AG04450 (cell line): ENCODE measurements around the gene PRG3. TPM values are rescaled to one million over a fixed set of nuclear protein-coding genes. Genes with fewer than 3 reads are reported as not detected.
"Not testable (repeated sequence)": the region's sequence is repeated elsewhere in the genome, so short reads cannot be mapped to it uniquely, and the experiment has no call there.

Source experiments
- CTCF ChIA-PET: fragments of 300-600, 350-600 bp; formaldehyde crosslinking; extraction: SDS; loops from one replicate; lab custom pipeline; 2022; ENCODE audit warnings: antibody characterized with exemption, inconsistent platforms; lab: Charles Lee
- POLR2A ChIA-PET: fragments of 350-600 bp; formaldehyde crosslinking; extraction: SDS; loops from one replicate; lab custom pipeline; 2021; ENCODE audit warnings: antibody characterized with exemption, inconsistent platforms; lab: Yijun Ruan, JAX
- DNase-seq: peaks from one replicate; pipeline ENCODE4 v3.0.0-alpha.2; 2011; ENCODE audit warnings: low read depth, low spot score
- H3K27ac ChIP-seq: one replicate; pipeline ENCODE4 v1.5.1; 2012; ENCODE audit warnings: low read depth, low read length, control low read depth
- H3K27me3 ChIP-seq: one replicate; pipeline ENCODE4 v1.6.0; 2012; ENCODE audit warnings: low read length; ENCODE audit not compliant: control insufficient read depth, insufficient read depth
- H3K4me3 ChIP-seq: 2 replicates; pipeline ENCODE4 v1.5.1; 2011; ENCODE audit warnings: mild to moderate bottlenecking, low read depth, low read length, control low read depth
- H3K9me3 ChIP-seq: 2 replicates; pipeline ENCODE4 v1.5.1; 2012; ENCODE audit warnings: low read length; ENCODE audit not compliant: control insufficient read depth, insufficient read depth
- CTCF ChIP-seq: IDR thresholded peaks from 2 replicates; pipeline ENCODE4 v1.5.1; 2011; ENCODE audit warnings: low read depth, low read length, control low read depth, inconsistent platforms
- polyA plus RNA-seq: library from polyadenylated mRNA; depleted of rRNA; stranded (reverse); fragments of >200 nt; gene quantifications from 2 replicates; pipeline ENCODE4 v1.2.3, GENCODE V29; 2011

Gene PRG3
- polyA plus RNA-seq, 1 experiment, result not detected

- H3K4me3 ChIP-seq, result no peak overlapping the region
- peaks cover 1% of the 10 kb centered on the region for H3K27me3 ChIP-seq
- H3K9me3 ChIP-seq, result no peaks in the 10 kb centered on the region
- no peak overlapping the region for H3K27ac ChIP-seq
- CTCF ChIA-PET, result no interaction called here
- POLR2A ChIA-PET, result no interaction called here
- no peak for DNase-seq
- no peak for TF ChIP-seq CTCF
These were observed 26.3 kb upstream of the PRG3 start for GRCh38 chr11:57407010-57407920.

DNA sequence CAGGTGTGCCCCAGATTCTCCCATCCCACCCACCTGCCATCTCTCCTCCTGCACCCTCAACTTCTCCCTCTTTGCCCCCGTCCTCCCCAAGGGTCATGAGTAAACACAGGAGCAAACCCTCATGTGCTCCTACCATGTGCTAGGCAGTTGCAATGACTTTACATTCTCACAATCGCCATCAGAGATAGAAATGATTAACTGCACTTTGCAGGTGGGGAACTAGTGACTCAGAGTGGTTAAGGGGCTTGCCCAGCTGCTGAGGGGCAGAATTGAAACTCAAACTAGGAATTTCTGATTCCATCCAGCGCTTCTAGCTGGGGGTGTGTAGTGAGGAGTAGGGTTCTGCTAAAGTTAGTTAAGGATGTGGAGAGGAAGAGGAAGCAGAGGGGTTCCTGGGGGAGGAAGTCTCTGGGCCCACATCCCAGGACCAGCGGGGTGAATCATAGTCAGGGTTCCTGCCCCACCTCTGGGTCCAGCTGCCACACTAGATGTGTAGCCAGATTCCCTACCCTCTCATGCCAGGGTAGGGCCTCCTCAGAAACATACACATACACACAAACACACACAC, 25.5 kb upstream of the PRG3 start:
- Histone ChIP-seq H3K4me3 (no peak overlapping the region), H3K27me3 (peaks cover 2% of the 10 kb centered on the region), H3K9me3 (no peaks in the 10 kb centered on the region), H3K27ac (no peak overlapping the region)
- no peak for TF ChIP-seq CTCF
- CTCF ChIA-PET, result no interaction called here
- no peak for DNase-seq
- POLR2A ChIA-PET, result no interaction called here

DNA sequence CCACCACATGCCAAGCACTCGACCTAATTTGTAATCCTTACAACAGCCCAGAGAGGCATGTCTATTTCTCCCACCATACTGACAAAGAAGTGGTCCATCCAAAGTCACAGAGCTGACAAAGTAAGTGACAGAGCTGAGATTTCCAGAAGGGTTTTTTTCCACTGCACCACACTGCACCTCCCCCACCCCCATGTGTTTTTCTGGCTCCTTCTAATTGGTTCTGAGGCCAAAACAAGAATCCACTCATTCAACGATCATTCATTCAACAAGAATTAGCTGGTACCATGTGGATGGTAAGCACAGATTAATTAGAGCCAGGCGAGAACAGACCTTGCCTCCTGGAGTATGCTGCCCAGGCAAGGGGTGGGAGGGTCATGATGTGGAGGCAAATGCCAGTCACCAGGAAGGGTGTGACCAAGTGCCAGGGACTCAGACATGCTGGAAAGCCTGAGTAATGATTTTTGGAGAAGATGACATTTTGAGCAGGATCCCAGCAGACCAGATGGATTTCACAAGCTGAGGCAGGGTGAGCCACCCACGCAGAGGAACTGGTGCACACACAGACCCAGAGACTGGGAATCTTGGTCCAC, 24.4 kb upstream of the PRG3 start:
- DNase-seq, result no peak
- CTCF ChIA-PET, result interaction anchor here (0.6 kb wide), 1 partner anchor 235 kb away, joined by 5 read pairs; no protein-coding TSS in a partner anchor
- POLR2A ChIA-PET, result no interaction called here
- no peak for TF ChIP-seq CTCF
- H3K9me3 ChIP-seq, result no peaks in the 10 kb centered on the region
- no peak overlapping the region for H3K27ac ChIP-seq
- H3K27me3 ChIP-seq, result peaks cover 2% of the 10 kb centered on the region
- H3K4me3 ChIP-seq, result no peak overlapping the region

GRCh38 chr11:57403802-57404147, 22.8 kb upstream of the PRG3 start:
- DNase-seq, result no peak
- Histone ChIP-seq H3K9me3 (no peaks in the 10 kb centered on the region), H3K27me3 (peaks cover 2% of the 10 kb centered on the region), H3K27ac (no peak overlapping the region), H3K4me3 (no peak overlapping the region)
- POLR2A ChIA-PET, result no interaction called here
- CTCF ChIA-PET, result no interaction called here
- TF ChIP-seq CTCF, result no peak

DNA sequence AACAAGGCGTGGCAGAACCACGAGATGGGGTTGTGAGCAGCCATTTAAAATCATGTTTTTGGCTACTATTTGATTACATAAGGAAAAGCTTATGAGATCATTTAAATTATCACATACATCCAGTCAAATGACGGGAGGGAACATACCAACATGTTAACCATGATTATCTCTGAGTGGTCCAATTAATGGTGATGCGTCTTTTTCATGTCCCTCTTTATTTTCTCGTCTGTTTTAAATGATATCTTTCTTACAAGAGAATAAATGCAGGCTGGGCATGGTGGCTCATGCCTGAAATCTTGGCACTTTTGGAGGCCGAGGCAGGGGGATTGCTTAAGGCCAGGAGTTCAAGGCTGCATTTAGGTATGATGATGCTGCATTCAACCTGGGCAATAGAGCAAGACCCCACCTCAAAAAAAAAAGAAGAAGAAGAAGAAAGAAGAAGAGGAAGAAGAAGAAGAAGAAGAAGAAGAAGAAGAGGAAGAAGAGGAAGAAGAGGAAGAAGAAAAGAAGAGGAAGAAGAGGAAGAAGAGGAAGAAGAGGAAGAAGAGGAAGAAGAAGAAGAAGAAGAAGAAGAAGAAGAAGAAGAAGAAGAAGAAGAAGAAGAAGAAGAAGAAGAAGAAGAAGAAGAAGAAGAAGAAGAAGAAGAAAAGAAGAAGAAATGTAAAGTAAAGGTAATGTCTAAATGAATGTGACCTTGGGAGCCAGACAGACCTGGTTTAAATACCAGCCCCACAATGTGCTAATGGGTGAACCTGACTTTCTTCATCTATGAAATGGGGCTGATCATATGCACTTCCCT, 22.3 kb upstream of the PRG3 start:
- H3K9me3 ChIP-seq, H3K4me3 ChIP-seq, H3K27ac ChIP-seq, DNase-seq, H3K27me3 ChIP-seq, POLR2A ChIA-PET: not testable (repeated sequence)
- CTCF ChIA-PET, result interaction anchor here (1.3 kb wide), 1 partner anchor 55 kb away, joined by 6 read pairs; no protein-coding TSS in a partner anchor
